B cell (primary cell): ENCODE results near the gene GMCL2. TPM values are rescaled to one million over a fixed set of nuclear protein-coding genes. Genes with fewer than 3 reads are reported as not detected.

Experiments
- ATAC-seq: fragments of 200-7000 bp; cut with Tn5 transposase; one replicate; pipeline ENCODE4 v1.10.0; 2021; ENCODE audit warnings: low read depth, mild to moderate bottlenecking, moderate number of reproducible peaks, moderate library complexity
- CTCF ChIA-PET: fragments of 350-600 bp; sonication (Branson Sonifier 250); formaldehyde crosslinking; loops from one replicate; lab custom pipeline; 2021; ENCODE audit warnings: antibody characterized with exemption, inconsistent platforms; lab: Charles Lee
- POLR2A ChIA-PET: fragments of 350-600 bp; sonication (Branson Sonifier 250); formaldehyde crosslinking; loops from one replicate; lab custom pipeline; 2021; ENCODE audit warnings: antibody characterized with exemption; lab: Charles Lee
- DNase-seq: peaks from one replicate; pipeline ENCODE4 v3.0.0; 2013
- H2AFZ ChIP-seq: 2 replicates; pipeline ENCODE4 v1.6.1; 2012; ENCODE audit warnings: mild to moderate bottlenecking, low read depth, low read length; ENCODE audit not compliant: insufficient read depth, poor library complexity, severe bottlenecking
- H3K27ac ChIP-seq, 2 donors: 1 replicate in 1 of 2; 2 replicates in 1 of 2; pipeline ENCODE4 v1.5.1; 2012 to 2013; ENCODE audit warnings: low read length in 2 of 2, mild to moderate bottlenecking in 2 of 2, moderate library complexity in 1 of 2
- H3K27me3 ChIP-seq, 4 experiments: fragments of 200-600 bp in 1 of 4; sonication (generic) in 1 of 4; replicated peaks in 1 of 4; 1 replicate in 2 of 4; 2 replicates in 2 of 4; pipeline versions ENCODE4 v1.6.1 to v1.7.0; 2013 to 2016; ENCODE audit warnings: low read length in 3 of 4, mild to moderate bottlenecking in 2 of 4, mixed read lengths in 1 of 4, moderate library complexity in 1 of 4; ENCODE audit not compliant: insufficient read depth in 4 of 4, control insufficient read depth in 3 of 4; ENCODE audit errors: control extremely low read depth in 1 of 4
- H3K36me3 ChIP-seq, 2 experiments: replicated peaks in 1 of 2; 1 replicate in 1 of 2; 2 replicates in 1 of 2; pipeline versions ENCODE4 v1.6.1 to v1.7.1; 2013; ENCODE audit warnings: low read length in 1 of 2; ENCODE audit not compliant: insufficient read depth in 2 of 2, control insufficient read depth in 1 of 2; ENCODE audit errors: control extremely low read depth in 1 of 2, extremely low read depth in 1 of 2
- H3K4me1 ChIP-seq, 2 donors: fragments of 200-600 bp in 1 of 2; sonication (generic) in 1 of 2; 1 replicate in 1 of 2; 2 replicates in 1 of 2; pipeline versions ENCODE4 v1.5.1 to v1.6.1; 2013 to 2017; ENCODE audit warnings: low read length in 2 of 2; ENCODE audit not compliant: control insufficient read depth in 2 of 2, insufficient read depth in 2 of 2
- H3K4me2 ChIP-seq: replicated peaks from 2 replicates; pipeline ENCODE3; 2012; ENCODE audit warnings: mild to moderate bottlenecking, low read depth, low read length; ENCODE audit not compliant: poor library complexity, severe bottlenecking
- H3K4me3 ChIP-seq, 5 experiments: fragments of 200-600 bp in 1 of 5; sonication (generic) in 1 of 5; 1 replicate in 3 of 5; 2 replicates in 2 of 5; pipeline versions ENCODE4 v1.5.1 to v1.7.0; 2011 to 2016; ENCODE audit warnings: low read length in 4 of 5, mild to moderate bottlenecking in 4 of 5, low read depth in 2 of 5, control low read depth in 1 of 5, moderate library complexity in 1 of 5; ENCODE audit not compliant: insufficient read depth in 1 of 5; ENCODE audit errors: control extremely low read depth in 1 of 5, extremely low read depth in 1 of 5
- H3K79me2 ChIP-seq: fragments of 200-600 bp; sonication (generic); one replicate; pipeline ENCODE4 v1.6.0; 2016; ENCODE audit warnings: low read length; ENCODE audit not compliant: control insufficient read depth, insufficient read depth
- H3K9ac ChIP-seq: fragments of 200-600 bp; sonication (generic); 2 replicates; pipeline ENCODE4 v1.6.1; 2017; ENCODE audit warnings: mild to moderate bottlenecking, low read length, moderate library complexity
- H3K9me3 ChIP-seq, 3 donors: one replicate each; pipeline versions ENCODE4 v1.6.1 to v1.7.1; 2013; ENCODE audit warnings: low read length in 2 of 3; ENCODE audit not compliant: control insufficient read depth in 2 of 3, insufficient read depth in 1 of 3; ENCODE audit errors: control extremely low read depth in 1 of 3
- H4K20me1 ChIP-seq: 2 replicates; pipeline ENCODE4 v1.6.0; 2012; ENCODE audit warnings: mild to moderate bottlenecking, low read length; ENCODE audit not compliant: insufficient read depth, control insufficient read depth, poor library complexity, severe bottlenecking
- H3K27ac Mint-ChIP-seq: one replicate; pipeline ENCODE4 v1.8.0; 2021; ENCODE audit warnings: mixed read lengths
- H3K27me3 Mint-ChIP-seq: one replicate; pipeline ENCODE4 v1.8.0; 2021; ENCODE audit warnings: mixed read lengths
- H3K4me1 Mint-ChIP-seq: one replicate; pipeline ENCODE4 v1.8.0; 2021; ENCODE audit warnings: mixed read lengths
- H3K4me3 Mint-ChIP-seq: one replicate; pipeline ENCODE4 v1.8.0; 2021; ENCODE audit warnings: mixed read lengths
- H3K9me3 Mint-ChIP-seq: one replicate; pipeline ENCODE4 v1.8.0; 2022; ENCODE audit warnings: mixed read lengths; ENCODE audit not compliant: insufficient read depth
- EZH2 ChIP-seq: IDR thresholded peaks from 2 replicates; pipeline ENCODE4 v1.6.1; 2012; ENCODE audit warnings: borderline replicate concordance, low read depth, mild to moderate bottlenecking, moderate library complexity, low read length; ENCODE audit not compliant: insufficient read depth, poor library complexity, severe bottlenecking
- WGBS: methylation state at CpG from one replicate; pipeline ENCODE4 v1.1.5; 2013; ENCODE audit warnings: missing lambda C conversion rate; ENCODE audit not compliant: insufficient coverage; 5-methylcytosine and 5-hydroxymethylcytosine counted together
- intact Hi-C: fragments of 100-400 bp; cut with micrococcal nuclease; formaldehyde crosslinking; loops from one replicate; pipeline ENCODE4 v1.10.0; 2022
- polyA plus RNA-seq: library from polyadenylated mRNA; depleted of rRNA; stranded (reverse); fragments of >200 nt; gene quantifications from 2 replicates; pipeline ENCODE4 v1.2.3, GENCODE V29; 2012
- total RNA-seq, 2 donors: library from RNA; stranded (reverse); fragments of 120-200 nt in 1 of 2; gene quantifications; 1 replicate in 1 of 2; 2 replicates in 1 of 2; pipeline versions ENCODE4 v1.2.3 to v1.2.4, GENCODE V29; 2013 to 2022
- TF ChIP-seq, protein P1 (sequence below): fragments of 200-600 bp; IDR thresholded peaks from one replicate; pipeline ENCODE4 v1.8.0; 2022; ENCODE audit warnings: antibody characterized with exemption, mild to moderate bottlenecking

The GMCL2 gene
- total and polyA plus RNA-seq, 2 donors (not counting 1 experiment from before 2014, with no cell fraction given): not detected

DNA sequence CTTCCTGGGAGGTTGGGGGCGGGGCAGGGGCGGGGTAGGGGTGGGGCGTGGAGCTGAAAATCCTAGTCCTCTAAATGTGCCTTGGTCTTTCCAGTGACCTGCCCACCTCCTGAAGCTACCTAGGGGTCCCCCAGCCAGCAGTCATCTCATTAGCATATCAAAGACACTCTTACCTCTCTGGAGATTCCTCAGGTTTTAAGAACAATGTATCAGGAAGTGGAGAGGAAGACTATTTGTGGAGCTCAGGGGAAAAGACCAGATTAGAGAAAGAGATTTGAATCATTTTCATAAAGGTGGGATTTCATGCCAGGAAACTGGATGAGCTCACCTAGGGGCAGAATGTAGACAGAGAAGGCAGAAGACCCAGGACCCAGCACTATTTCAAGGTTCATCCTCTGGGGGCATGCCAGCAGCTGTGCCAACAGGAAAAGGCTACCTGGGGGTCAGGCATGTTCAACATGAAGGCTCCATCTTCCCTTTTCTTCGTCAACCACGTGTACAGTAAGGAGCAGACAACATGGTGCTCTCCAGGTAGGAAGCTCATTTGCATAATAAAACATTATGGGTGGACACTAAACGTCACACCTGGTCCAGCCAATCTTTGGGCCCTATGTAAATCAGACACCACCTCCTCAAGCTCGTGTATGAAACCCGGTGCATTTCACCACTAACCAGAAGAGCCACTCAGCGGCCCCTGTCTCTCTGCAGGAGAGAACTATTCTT, 6.9 kb downstream of the GMCL2 start:
- H3K36me3 ChIP-seq: no peaks in the 10 kb centered on the region
- Mint-ChIP-seq H3K9me3 (no peaks in the 10 kb centered on the region), H3K27me3 (peaks cover 19% of the 10 kb centered on the region), H3K27ac (no peak overlapping the region), H3K4me3 (no peak overlapping the region), H3K4me1 (peaks cover 7% of the 10 kb centered on the region)
- no peak overlapping the region for H3K4me2 ChIP-seq
- WGBS: no CpG with 5 or more reads among the region's 9 CpGs
- no peak overlapping the region for H3K9ac ChIP-seq
- no peak overlapping the region for H2AFZ ChIP-seq
- TF ChIP-seq, protein P1, sequence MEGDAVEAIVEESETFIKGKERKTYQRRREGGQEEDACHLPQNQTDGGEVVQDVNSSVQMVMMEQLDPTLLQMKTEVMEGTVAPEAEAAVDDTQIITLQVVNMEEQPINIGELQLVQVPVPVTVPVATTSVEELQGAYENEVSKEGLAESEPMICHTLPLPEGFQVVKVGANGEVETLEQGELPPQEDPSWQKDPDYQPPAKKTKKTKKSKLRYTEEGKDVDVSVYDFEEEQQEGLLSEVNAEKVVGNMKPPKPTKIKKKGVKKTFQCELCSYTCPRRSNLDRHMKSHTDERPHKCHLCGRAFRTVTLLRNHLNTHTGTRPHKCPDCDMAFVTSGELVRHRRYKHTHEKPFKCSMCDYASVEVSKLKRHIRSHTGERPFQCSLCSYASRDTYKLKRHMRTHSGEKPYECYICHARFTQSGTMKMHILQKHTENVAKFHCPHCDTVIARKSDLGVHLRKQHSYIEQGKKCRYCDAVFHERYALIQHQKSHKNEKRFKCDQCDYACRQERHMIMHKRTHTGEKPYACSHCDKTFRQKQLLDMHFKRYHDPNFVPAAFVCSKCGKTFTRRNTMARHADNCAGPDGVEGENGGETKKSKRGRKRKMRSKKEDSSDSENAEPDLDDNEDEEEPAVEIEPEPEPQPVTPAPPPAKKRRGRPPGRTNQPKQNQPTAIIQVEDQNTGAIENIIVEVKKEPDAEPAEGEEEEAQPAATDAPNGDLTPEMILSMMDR: no peak
- TF ChIP-seq EZH2: no peak
- no peak overlapping the region for H3K4me3 ChIP-seq
- H4K20me1 ChIP-seq: no peaks in the 10 kb centered on the region
- H3K79me2 ChIP-seq: no peaks in the 10 kb centered on the region
- DNase-seq (no peak), ATAC-seq (no peak)
- POLR2A ChIA-PET: no interaction called here
- H3K9me3 ChIP-seq: no peaks in the 10 kb centered on the region
- intact Hi-C loops: no loop called here
- CTCF ChIA-PET: no interaction called here
- H3K27ac ChIP-seq: no peak overlapping the region
- H3K27me3 ChIP-seq: peaks cover 0 to 6% (median 2%) of the 10 kb centered on the region in 4 experiments
- H3K4me1 ChIP-seq: no peaks in the 10 kb centered on the region

DNA sequence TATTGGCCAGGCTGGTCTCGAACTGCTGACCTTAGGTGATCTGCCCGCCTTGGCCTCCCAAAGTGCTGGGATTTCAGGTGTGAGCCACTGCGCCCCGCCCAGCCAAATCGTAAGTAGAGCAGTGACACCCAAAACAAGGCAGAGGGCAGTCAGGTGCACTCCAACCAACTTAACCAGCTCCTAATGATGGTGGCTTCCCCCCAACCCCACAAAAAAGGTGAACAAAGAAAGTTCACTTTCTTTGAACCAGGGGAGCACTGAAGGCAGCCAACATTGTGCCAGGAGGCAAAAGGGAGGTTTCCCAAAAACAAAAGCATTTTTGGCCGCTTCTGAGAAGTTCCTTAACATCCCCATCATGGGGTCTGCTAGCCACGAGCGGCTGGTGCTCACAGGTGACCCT, 9.6 kb downstream of the GMCL2 start:
- no peak overlapping the region for H3K4me3 ChIP-seq
- TF ChIP-seq EZH2: no peak
- TF ChIP-seq, protein P1: no peak
- peaks cover 19% of the 10 kb centered on the region for H3K27me3 Mint-ChIP-seq
- no peak overlapping the region for H3K27ac Mint-ChIP-seq
- no peak overlapping the region for H3K4me3 Mint-ChIP-seq
- ChIA-PET POLR2A (no interaction called here), CTCF (no interaction called here)
- no peak overlapping the region for H3K4me2 ChIP-seq
- DNase-seq (no peak), ATAC-seq (no peak)
- H2AFZ ChIP-seq: no peak overlapping the region
- no peaks in the 10 kb centered on the region for H4K20me1 ChIP-seq
- H3K4me1 Mint-ChIP-seq: peaks cover 7% of the 10 kb centered on the region
- H3K4me1 ChIP-seq: no peaks in the 10 kb centered on the region
- WGBS: 89% methylated on average over 8 of the region's 8 CpGs
- no peaks in the 10 kb centered on the region for H3K36me3 ChIP-seq
- H3K27me3 ChIP-seq: peaks cover 0 to 6% (median 2%) of the 10 kb centered on the region in 4 experiments
- H3K79me2 ChIP-seq: no peaks in the 10 kb centered on the region
- H3K9me3 Mint-ChIP-seq: no peaks in the 10 kb centered on the region
- H3K9me3 ChIP-seq: no peaks in the 10 kb centered on the region
- H3K9ac ChIP-seq: no peak overlapping the region
- intact Hi-C loops: no loop called here
- no peak overlapping the region for H3K27ac ChIP-seq
